Glutamatergic neuron (in vitro differentiated cells): ENCODE results near the gene TEX29. TPM values are rescaled to one million over a fixed set of nuclear protein-coding genes. Genes with fewer than 3 reads are reported as not detected.

Source experiments
- DNase-seq: peaks from one replicate; pipeline ENCODE4 v3.0.0; 2022
- H3K27ac Mint-ChIP-seq: one replicate; pipeline ENCODE4 v1.8.0; 2020; ENCODE audit warnings: mild to moderate bottlenecking, mixed read lengths, inconsistent platforms; ENCODE audit not compliant: unreplicated experiment
- H3K27me3 Mint-ChIP-seq: one replicate; pipeline ENCODE4 v1.8.0; 2020; ENCODE audit warnings: mild to moderate bottlenecking, moderate library complexity, mixed read lengths, inconsistent platforms; ENCODE audit not compliant: unreplicated experiment
- H3K36me3 Mint-ChIP-seq: one replicate; pipeline ENCODE4 v1.8.0; 2020; ENCODE audit warnings: mild to moderate bottlenecking, mixed read lengths, inconsistent platforms; ENCODE audit not compliant: unreplicated experiment
- H3K4me1 Mint-ChIP-seq: one replicate; pipeline ENCODE4 v1.8.0; 2020; ENCODE audit warnings: mild to moderate bottlenecking, low read depth, mixed read lengths, inconsistent platforms; ENCODE audit not compliant: unreplicated experiment
- H3K4me3 Mint-ChIP-seq: one replicate; pipeline ENCODE4 v1.8.0; 2020; ENCODE audit warnings: mild to moderate bottlenecking, mixed read lengths, inconsistent platforms; ENCODE audit not compliant: unreplicated experiment
- H3K9me3 Mint-ChIP-seq: one replicate; pipeline ENCODE4 v1.8.0; 2020; ENCODE audit warnings: mild to moderate bottlenecking, moderate library complexity, mixed read lengths, inconsistent platforms; ENCODE audit not compliant: unreplicated experiment
- total RNA-seq: library from RNA; stranded (reverse); fragmentation: NEBNext Ultra II Directional; extraction: Animal tissue kit (Norgen Biotek cat#: 25700); gene quantifications from one replicate; pipeline ENCODE4 v1.2.1, GENCODE V29; 2021; ENCODE audit not compliant: unreplicated experiment
- TF ChIP-seq, protein P1 (sequence below): fragments of 200-600 bp; sonication (generic); IDR thresholded peaks from one replicate; pipeline ENCODE4 v1.5.0; 2021; ENCODE audit not compliant: partially characterized antibody, unreplicated experiment

The TEX29 gene
- total RNA-seq, 1 donor from 2014 or later: 0.64 TPM

DNA sequence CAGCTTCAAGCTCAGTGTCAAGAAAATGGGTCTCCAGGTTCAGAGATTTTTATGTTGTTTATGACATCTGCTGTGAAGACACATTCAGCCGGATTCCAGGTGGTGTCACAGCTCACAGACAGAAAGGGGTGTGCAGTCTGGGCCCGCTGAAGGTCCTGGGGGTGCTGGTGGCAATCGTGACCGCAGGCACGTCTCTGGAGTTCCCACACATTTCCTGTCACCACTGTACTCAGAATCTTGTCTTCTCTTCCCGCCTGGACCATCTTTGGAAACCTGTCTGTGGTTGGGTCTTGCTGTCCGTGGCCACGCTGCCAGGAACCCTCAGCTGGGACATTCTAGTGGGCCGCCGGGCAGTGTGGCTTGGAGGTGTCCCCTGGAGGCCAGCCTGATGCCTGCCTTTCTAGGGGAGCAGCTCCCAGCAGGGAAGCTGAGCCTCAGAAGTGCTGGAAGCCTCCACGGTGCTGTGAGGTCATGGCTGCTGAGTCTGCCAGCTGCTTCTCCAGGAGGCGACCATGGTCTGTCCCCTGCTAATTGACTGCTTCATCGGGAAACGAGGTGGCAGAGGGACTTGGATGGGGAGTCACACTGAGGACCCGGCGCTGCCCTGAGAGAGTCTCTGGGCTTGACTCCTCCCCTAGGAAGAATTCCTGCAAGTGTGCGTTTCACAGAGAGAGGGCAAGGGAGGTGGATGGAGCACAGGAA is 3.7 kb downstream of the TEX29 start:
- TF ChIP-seq, protein P1, sequence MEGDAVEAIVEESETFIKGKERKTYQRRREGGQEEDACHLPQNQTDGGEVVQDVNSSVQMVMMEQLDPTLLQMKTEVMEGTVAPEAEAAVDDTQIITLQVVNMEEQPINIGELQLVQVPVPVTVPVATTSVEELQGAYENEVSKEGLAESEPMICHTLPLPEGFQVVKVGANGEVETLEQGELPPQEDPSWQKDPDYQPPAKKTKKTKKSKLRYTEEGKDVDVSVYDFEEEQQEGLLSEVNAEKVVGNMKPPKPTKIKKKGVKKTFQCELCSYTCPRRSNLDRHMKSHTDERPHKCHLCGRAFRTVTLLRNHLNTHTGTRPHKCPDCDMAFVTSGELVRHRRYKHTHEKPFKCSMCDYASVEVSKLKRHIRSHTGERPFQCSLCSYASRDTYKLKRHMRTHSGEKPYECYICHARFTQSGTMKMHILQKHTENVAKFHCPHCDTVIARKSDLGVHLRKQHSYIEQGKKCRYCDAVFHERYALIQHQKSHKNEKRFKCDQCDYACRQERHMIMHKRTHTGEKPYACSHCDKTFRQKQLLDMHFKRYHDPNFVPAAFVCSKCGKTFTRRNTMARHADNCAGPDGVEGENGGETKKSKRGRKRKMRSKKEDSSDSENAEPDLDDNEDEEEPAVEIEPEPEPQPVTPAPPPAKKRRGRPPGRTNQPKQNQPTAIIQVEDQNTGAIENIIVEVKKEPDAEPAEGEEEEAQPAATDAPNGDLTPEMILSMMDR: no peak

DNA sequence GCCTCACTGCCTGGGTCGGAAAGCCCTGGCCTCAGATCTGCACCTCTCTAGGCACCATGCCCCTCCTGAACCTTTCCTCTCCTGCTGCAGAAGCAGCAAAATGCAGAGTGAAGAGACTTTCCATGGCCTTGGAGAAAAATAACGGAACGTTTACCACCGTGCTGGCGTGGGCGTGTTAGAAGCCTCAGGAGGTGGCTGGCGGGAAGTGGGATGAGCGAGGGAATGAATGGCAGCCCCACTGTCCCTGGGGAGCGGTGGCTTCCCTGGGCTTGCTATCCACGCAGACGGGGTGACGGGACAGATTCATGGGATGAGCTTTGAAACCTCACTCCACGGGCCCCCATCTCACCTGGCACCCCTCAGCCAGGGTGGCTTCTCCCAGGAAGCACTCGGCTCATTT is 4.3 kb downstream of the TEX29 start:
- Mint-ChIP-seq H3K27ac (no peak overlapping the region), H3K4me1 (peaks cover 7% of the 10 kb centered on the region), H3K36me3 (no peaks in the 10 kb centered on the region), H3K27me3 (peaks cover 2% of the 10 kb centered on the region), H3K9me3 (peaks cover 10% of the 10 kb centered on the region), H3K4me3 (no peak overlapping the region)
- DNase-seq: no peak
- TF ChIP-seq, protein P1: no peak

More for the DNA sequence above, 3.7 kb downstream of the TEX29 start:
- Mint-ChIP-seq H3K4me1 (peaks cover 7% of the 10 kb centered on the region), H3K9me3 (peaks cover 10% of the 10 kb centered on the region), H3K36me3 (no peaks in the 10 kb centered on the region), H3K27me3 (peaks cover 2% of the 10 kb centered on the region), H3K27ac (peak overlapping the region; percentile 33), H3K4me3 (no peak overlapping the region)
- no peak for DNase-seq

DNA sequence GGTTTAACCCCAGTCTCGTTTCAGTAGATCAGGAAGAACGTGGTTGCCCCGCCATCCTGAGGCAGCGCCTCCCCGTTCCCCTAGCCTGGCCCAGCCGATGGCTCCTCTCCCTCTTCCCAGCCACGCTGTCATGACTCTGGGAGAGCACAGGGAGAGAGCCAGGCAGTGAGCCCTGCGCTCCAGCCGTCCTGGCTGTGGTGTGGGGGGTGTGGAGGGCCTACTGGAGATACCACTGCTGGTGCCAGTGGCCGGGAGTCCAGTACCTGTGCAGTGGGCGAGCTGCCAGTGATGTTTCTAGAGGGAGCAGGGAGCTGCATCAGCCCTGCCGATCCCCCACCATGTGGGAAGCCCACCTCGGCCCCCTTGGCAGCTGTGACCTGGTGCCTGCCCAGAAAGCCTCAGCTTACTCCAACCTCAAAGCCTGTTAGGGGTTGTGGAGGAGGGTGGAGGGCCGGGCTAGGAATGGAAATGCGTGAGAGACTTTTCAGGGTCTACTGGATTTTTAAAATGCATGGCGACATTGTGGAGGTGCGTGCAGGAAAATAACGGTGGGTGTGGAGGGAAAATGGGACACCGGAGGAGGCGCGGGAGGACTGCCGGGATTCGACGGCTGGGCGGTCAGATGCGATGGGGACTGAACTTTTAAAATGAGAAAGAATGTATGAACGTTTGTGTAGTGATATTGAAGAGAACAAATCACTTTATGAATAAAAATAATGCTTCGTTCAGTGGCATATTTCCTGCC is 4.9 kb downstream of the TEX29 start:
- H3K4me3 Mint-ChIP-seq: no peak overlapping the region
- peaks cover 10% of the 10 kb centered on the region for H3K9me3 Mint-ChIP-seq
- peaks cover 2% of the 10 kb centered on the region for H3K27me3 Mint-ChIP-seq
- TF ChIP-seq, protein P1: no peak
- no peaks in the 10 kb centered on the region for H3K36me3 Mint-ChIP-seq
- peaks cover 7% of the 10 kb centered on the region for H3K4me1 Mint-ChIP-seq
- DNase-seq: no peak
- H3K27ac Mint-ChIP-seq: peak overlapping the region; percentile 49

DNA sequence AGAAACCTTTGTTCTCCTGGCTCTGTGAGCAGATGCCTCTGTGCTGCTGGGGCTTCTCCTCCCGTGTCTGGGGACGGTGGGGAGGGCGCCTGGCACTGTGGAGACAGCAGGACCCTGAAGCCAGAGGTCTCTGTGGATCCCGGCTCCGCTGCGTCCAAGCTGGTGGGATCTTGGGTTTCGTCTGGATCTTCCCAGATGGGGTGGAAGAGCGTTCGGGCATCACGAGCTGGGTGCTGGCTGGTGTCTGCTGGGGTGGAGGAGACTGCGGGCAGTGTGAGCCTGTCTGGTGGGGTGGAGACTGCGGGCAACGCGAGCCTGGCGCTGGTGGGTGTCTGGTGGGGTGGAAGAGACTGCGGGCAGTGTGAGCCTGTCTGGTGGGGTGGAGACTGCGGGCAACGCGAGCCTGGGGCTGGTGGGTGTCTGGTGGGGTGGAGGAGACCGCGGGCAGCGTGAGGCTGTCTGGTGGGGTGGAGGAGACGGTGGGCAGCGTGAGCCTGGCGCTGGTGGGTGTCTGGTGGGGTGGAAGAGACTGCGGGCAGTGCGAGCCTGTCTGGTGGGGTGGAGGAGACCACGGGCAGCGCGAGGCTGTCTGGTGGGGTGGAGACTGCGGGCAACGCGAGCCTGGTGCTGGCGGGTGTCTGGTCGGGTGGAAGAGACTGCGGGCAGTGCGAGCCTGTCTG is 5.6 kb downstream of the TEX29 start:
- H3K27ac Mint-ChIP-seq: no peak overlapping the region
- H3K4me3 Mint-ChIP-seq: no peak overlapping the region
- H3K4me1 Mint-ChIP-seq: peaks cover 7% of the 10 kb centered on the region
- DNase-seq: no peak
- TF ChIP-seq, protein P1: no peak
- H3K27me3 Mint-ChIP-seq: peaks cover 2% of the 10 kb centered on the region
- peaks cover 10% of the 10 kb centered on the region for H3K9me3 Mint-ChIP-seq
- no peaks in the 10 kb centered on the region for H3K36me3 Mint-ChIP-seq
